CD14-positive monocyte (primary cell): Measurements from ENCODE around the gene LY6G5B. TPM values are rescaled to one million over a fixed set of nuclear protein-coding genes. Genes with fewer than 3 reads are reported as not detected.

ENCODE experiments used
- DNase-seq, 3 donors: peaks; one replicate each; pipeline ENCODE4 v3.0.0-alpha.2; 2011 to 2022
- H2AFZ ChIP-seq: 2 replicates; pipeline ENCODE4 v1.6.0; 2012; ENCODE audit warnings: mild to moderate bottlenecking, low read depth, low read length, inconsistent platforms; ENCODE audit not compliant: insufficient read depth, poor library complexity, severe bottlenecking
- H3K27ac ChIP-seq, 2 donors: 1 replicate in 1 of 2; 2 replicates in 1 of 2; pipeline ENCODE4 v1.5.1; 2012 to 2013; ENCODE audit warnings: low read length in 2 of 2, control low read depth in 1 of 2, inconsistent platforms in 1 of 2, low read depth in 1 of 2, mild to moderate bottlenecking in 1 of 2
- H3K27me3 ChIP-seq, 2 donors: one replicate each; pipeline versions ENCODE4 v1.6.0 to v1.6.1; 2011 to 2013; ENCODE audit warnings: low read length in 2 of 2; ENCODE audit not compliant: control insufficient read depth in 2 of 2, insufficient read depth in 2 of 2
- H3K36me3 ChIP-seq, 2 donors: replicated peaks in 1 of 2; 1 replicate in 1 of 2; 2 replicates in 1 of 2; pipeline versions ENCODE4 v1.5.1 to v1.6.1; 2012 to 2013; ENCODE audit warnings: low read length in 2 of 2, control low read depth in 1 of 2, inconsistent platforms in 1 of 2, mild to moderate bottlenecking in 1 of 2; ENCODE audit not compliant: insufficient read depth in 2 of 2, control insufficient read depth in 1 of 2
- H3K4me1 ChIP-seq, 2 donors: 1 replicate in 1 of 2; 2 replicates in 1 of 2; pipeline versions ENCODE4 v1.5.1 to v1.6.1; 2012 to 2013; ENCODE audit warnings: low read length in 2 of 2, control low read depth in 1 of 2, inconsistent platforms in 1 of 2, mild to moderate bottlenecking in 1 of 2, moderate library complexity in 1 of 2; ENCODE audit not compliant: insufficient read depth in 2 of 2, control insufficient read depth in 1 of 2
- H3K4me2 ChIP-seq: replicated peaks from 2 replicates; pipeline ENCODE3; 2012; ENCODE audit warnings: low read length, moderate library complexity, mild to moderate bottlenecking; ENCODE audit not compliant: poor library complexity, severe bottlenecking; ENCODE audit errors: extremely low read depth
- H3K4me3 ChIP-seq, 3 experiments: fragments of 200-600 bp in 1 of 3; sonication (generic) in 1 of 3; replicated peaks in 1 of 3; 1 replicate in 2 of 3; 2 replicates in 1 of 3; pipeline ENCODE4 v1.5.1; 2011 to 2013; ENCODE audit warnings: low read length in 3 of 3, mild to moderate bottlenecking in 3 of 3, control low read depth in 2 of 3, low read depth in 2 of 3, inconsistent platforms in 1 of 3, moderate library complexity in 1 of 3
- H3K79me2 ChIP-seq: 2 replicates; pipeline ENCODE4 v1.6.0; 2012; ENCODE audit warnings: mild to moderate bottlenecking, control low read depth, inconsistent platforms, low read length, moderate library complexity; ENCODE audit not compliant: insufficient read depth
- H3K9ac ChIP-seq: 2 replicates; pipeline ENCODE4 v1.6.0; 2017; ENCODE audit warnings: low read length, mild to moderate bottlenecking; ENCODE audit not compliant: insufficient read depth, poor library complexity, severe bottlenecking
- H3K9me3 ChIP-seq, 2 donors: replicated peaks in 1 of 2; 1 replicate in 1 of 2; 2 replicates in 1 of 2; pipeline versions ENCODE4 v1.5.1 to v1.6.1; 2012 to 2013; ENCODE audit warnings: low read length in 2 of 2, control low read depth in 1 of 2; ENCODE audit not compliant: control insufficient read depth in 1 of 2, insufficient read depth in 1 of 2
- H4K20me1 ChIP-seq: 2 replicates; pipeline ENCODE4 v1.6.0; 2012; ENCODE audit warnings: mild to moderate bottlenecking, low read length, control low read depth, moderate library complexity; ENCODE audit not compliant: insufficient read depth
- H3K27ac Mint-ChIP-seq, 7 donors: one replicate each; pipeline ENCODE4 v1.8.0; 2020; ENCODE audit warnings: mild to moderate bottlenecking in 7 of 7, mixed read lengths in 7 of 7, moderate library complexity in 6 of 7, inconsistent platforms in 2 of 7
- H3K27me3 Mint-ChIP-seq, 3 donors: one replicate each; pipeline ENCODE4 v1.8.0; 2021 to 2022; ENCODE audit warnings: low read depth in 3 of 3, mild to moderate bottlenecking in 3 of 3, mixed read lengths in 3 of 3, moderate library complexity in 3 of 3, inconsistent platforms in 1 of 3
- H3K36me3 Mint-ChIP-seq, 2 donors: one replicate each; pipeline ENCODE4 v1.8.0; 2020; ENCODE audit warnings: mixed read lengths in 2 of 2, inconsistent platforms in 1 of 2, mild to moderate bottlenecking in 1 of 2
- H3K4me1 Mint-ChIP-seq: one replicate; pipeline ENCODE4 v1.8.0; 2020; ENCODE audit warnings: mild to moderate bottlenecking, mixed read lengths
- H3K4me3 Mint-ChIP-seq, 2 donors: one replicate each; pipeline ENCODE4 v1.8.0; 2020; ENCODE audit warnings: mild to moderate bottlenecking in 2 of 2, mixed read lengths in 2 of 2, moderate library complexity in 1 of 2
- H3K9me3 Mint-ChIP-seq, 7 donors: one replicate each; pipeline ENCODE4 v1.8.0; 2020 to 2022; ENCODE audit warnings: mixed read lengths in 7 of 7, mild to moderate bottlenecking in 6 of 7, moderate library complexity in 6 of 7, inconsistent platforms in 2 of 7
- CTCF ChIP-seq: fragments of 200-600 bp; IDR thresholded peaks from one replicate; pipeline ENCODE4 v1.8.0; 2022; ENCODE audit warnings: antibody characterized with exemption, mild to moderate bottlenecking
- WGBS: methylation state at CpG from one replicate; pipeline ENCODE4 v1.1.5; 2013; ENCODE audit warnings: missing lambda C conversion rate; ENCODE audit not compliant: insufficient coverage; 5-methylcytosine and 5-hydroxymethylcytosine counted together
- intact Hi-C, 2 donors: fragments of 100-400 bp; cut with micrococcal nuclease; formaldehyde crosslinking; loops; one replicate each; pipeline versions ENCODE4 v1.15.0 to v1.15.1; 2023
- polyA plus RNA-seq, 3 donors: library from polyadenylated mRNA; depleted of rRNA in 1 of 3; unstranded in 2 of 3; stranded (reverse) in 1 of 3; fragments of 300-500 nt in 2 of 3; fragments of >200 nt in 1 of 3; fragmentation: Illumina TruSeq in 2 of 3; gene quantifications; 1 replicate in 2 of 3; 2 replicates in 1 of 3; pipeline ENCODE4 v1.2.3, GENCODE V29; 2012 to 2021

LY6G5B gene
- polyA plus RNA-seq, 3 donors: 0.17 to 55.1 TPM; not detected in 1

- Histone ChIP-seq H3K9ac (peak within 1 kb of the TSS; percentile 57), H3K36me3 (peaks cover 3 to 15% of the 10 kb centered on the region in 2 donors), H3K4me1 (peaks cover 26 to 28% of the 10 kb centered on the region in 2 donors), H3K27ac (peak within 1 kb of the TSS in 1 of 2 donors; percentile 17), H3K27me3 (peaks cover 0 to 4% of the 10 kb centered on the region in 2 donors), H3K9me3 (no peaks in the 10 kb centered on the region), H4K20me1 (no peaks in the 10 kb centered on the region), H3K4me2 (peak within 1 kb of the TSS; percentile 93), H3K4me3 (peak within 1 kb of the TSS; percentile 41 to 76 (median 65)), H3K79me2 (no peaks in the 10 kb centered on the region), H2AFZ (peak within 1 kb of the TSS; percentile 95)
- Mint-ChIP-seq H3K4me3 (peak within 1 kb of the TSS; percentile 84 to 91), H3K27ac (peak within 1 kb of the TSS; percentile 14 to 79 (median 72)), H3K4me1 (peaks cover 37% of the 10 kb centered on the region), H3K9me3 (peaks cover 0 to 4% (median 0%) of the 10 kb centered on the region in 7 donors), H3K27me3 (peaks cover 8 to 10% (median 10%) of the 10 kb centered on the region in 3 donors), H3K36me3 (peaks cover 12 to 22% of the 10 kb centered on the region in 2 donors)
- TF ChIP-seq CTCF: peak; percentile 72
- intact Hi-C loops: loop anchor here (2.0 to 5.0 kb wide), 3 partner anchors 46 to 187 kb away; no protein-coding TSS in a partner anchor
- WGBS: 7% methylated on average over 14 of the region's 17 CpGs
- peak; percentile 74 to 79 (median 76) for DNase-seq
Observed at GRCh38 chr6:31680226-31681134, 10.7 kb downstream of the LY6G5B start, which contains the start of gene LY6G5C. Gene LY6G5C, minus strand, starts transcription at chr6:31681067. Its CDS starts 694 bp downstream, at chr6:31680373.

GRCh38 chr6:31681135-31681671, 11.4 kb downstream of the LY6G5B start:
- peak in 2 of 3 donors; percentile 39 to 48 for DNase-seq
- Histone ChIP-seq H2AFZ (peak overlapping the region; percentile 95), H4K20me1 (no peaks in the 10 kb centered on the region), H3K79me2 (no peaks in the 10 kb centered on the region), H3K27ac (peak overlapping the region in 1 of 2 donors; percentile 17), H3K27me3 (peaks cover 0 to 4% of the 10 kb centered on the region in 2 donors), H3K36me3 (peaks cover 5 to 22% of the 10 kb centered on the region in 2 donors), H3K4me1 (peaks cover 26 to 28% of the 10 kb centered on the region in 2 donors), H3K9ac (peak overlapping the region; percentile 57), H3K9me3 (no peaks in the 10 kb centered on the region), H3K4me3 (peak overlapping the region; percentile 41 to 76 (median 65)), H3K4me2 (peak overlapping the region; percentile 93)
- Mint-ChIP-seq H3K4me1 (peaks cover 35% of the 10 kb centered on the region), H3K9me3 (peaks cover 0 to 4% (median 0%) of the 10 kb centered on the region in 7 donors), H3K4me3 (peak overlapping the region; percentile 84 to 91), H3K27ac (peak overlapping the region; percentile 14 to 77 (median 42)), H3K27me3 (peaks cover 8 to 10% (median 10%) of the 10 kb centered on the region in 3 donors), H3K36me3 (peaks cover 18 to 27% of the 10 kb centered on the region in 2 donors)
- no peak for TF ChIP-seq CTCF
- intact Hi-C loops: loop anchor here (2.0 to 5.0 kb wide), 3 partner anchors 46 to 186 kb away; no protein-coding TSS in a partner anchor
- WGBS: 0% methylated on average over 32 of the region's 40 CpGs
